Measurements from ENCODE around the gene ITPR1.

DNA sequence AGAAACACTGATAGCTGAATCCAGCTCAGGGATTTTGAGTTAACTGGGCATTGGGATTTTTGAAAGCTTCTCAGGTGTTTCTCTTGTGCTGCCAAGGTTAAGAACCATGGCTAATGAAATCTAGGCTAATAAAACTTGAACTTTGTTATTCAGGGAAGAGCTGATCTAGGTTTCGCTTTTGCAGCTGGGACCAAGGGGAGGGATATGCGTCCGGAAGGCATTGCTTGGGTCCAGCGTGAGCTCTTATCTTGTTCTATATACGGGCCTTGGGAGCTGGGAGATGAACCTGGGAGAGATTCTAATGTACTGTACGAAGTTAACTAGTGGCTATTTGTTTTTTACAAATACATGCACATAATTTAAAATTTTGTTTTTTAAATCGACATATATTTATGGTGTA lies 29.8 kb downstream of the ITPR1 start:
- no peak for TF ChIP-seq RARB (CRISPR knock-in tag; IDR thresholded peaks at IDR 0.05)
- TF ChIP-seq SNAI2 (CRISPR knock-in tag; IDR thresholded peaks at IDR 0.05) = no peak
- TF ChIP-seq, protein P1, sequence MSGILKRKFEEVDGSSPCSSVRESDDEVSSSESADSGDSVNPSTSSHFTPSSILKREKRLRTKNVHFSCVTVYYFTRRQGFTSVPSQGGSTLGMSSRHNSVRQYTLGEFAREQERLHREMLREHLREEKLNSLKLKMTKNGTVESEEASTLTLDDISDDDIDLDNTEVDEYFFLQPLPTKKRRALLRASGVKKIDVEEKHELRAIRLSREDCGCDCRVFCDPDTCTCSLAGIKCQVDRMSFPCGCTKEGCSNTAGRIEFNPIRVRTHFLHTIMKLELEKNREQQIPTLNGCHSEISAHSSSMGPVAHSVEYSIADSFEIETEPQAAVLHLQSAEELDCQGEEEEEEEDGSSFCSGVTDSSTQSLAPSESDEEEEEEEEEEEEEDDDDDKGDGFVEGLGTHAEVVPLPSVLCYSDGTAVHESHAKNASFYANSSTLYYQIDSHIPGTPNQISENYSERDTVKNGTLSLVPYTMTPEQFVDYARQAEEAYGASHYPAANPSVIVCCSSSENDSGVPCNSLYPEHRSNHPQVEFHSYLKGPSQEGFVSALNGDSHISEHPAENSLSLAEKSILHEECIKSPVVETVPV (CRISPR knock-in tag; IDR thresholded peaks at IDR 0.05) = no peak
- TF ChIP-seq, protein P2, sequence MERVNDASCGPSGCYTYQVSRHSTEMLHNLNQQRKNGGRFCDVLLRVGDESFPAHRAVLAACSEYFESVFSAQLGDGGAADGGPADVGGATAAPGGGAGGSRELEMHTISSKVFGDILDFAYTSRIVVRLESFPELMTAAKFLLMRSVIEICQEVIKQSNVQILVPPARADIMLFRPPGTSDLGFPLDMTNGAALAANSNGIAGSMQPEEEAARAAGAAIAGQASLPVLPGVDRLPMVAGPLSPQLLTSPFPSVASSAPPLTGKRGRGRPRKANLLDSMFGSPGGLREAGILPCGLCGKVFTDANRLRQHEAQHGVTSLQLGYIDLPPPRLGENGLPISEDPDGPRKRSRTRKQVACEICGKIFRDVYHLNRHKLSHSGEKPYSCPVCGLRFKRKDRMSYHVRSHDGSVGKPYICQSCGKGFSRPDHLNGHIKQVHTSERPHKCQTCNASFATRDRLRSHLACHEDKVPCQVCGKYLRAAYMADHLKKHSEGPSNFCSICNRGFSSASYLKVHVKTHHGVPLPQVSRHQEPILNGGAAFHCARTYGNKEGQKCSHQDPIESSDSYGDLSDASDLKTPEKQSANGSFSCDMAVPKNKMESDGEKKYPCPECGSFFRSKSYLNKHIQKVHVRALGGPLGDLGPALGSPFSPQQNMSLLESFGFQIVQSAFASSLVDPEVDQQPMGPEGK (CRISPR knock-in tag; IDR thresholded peaks at IDR 0.05; ENCODE audit: borderline replicate concordance) = no peak
- TF ChIP-seq ZNF70 (CRISPR knock-in tag; IDR thresholded peaks at IDR 0.05) = no peak
- no peak for TF ChIP-seq ZFP3 (CRISPR knock-in tag; IDR thresholded peaks at IDR 0.05)
- TF ChIP-seq, protein P3, sequence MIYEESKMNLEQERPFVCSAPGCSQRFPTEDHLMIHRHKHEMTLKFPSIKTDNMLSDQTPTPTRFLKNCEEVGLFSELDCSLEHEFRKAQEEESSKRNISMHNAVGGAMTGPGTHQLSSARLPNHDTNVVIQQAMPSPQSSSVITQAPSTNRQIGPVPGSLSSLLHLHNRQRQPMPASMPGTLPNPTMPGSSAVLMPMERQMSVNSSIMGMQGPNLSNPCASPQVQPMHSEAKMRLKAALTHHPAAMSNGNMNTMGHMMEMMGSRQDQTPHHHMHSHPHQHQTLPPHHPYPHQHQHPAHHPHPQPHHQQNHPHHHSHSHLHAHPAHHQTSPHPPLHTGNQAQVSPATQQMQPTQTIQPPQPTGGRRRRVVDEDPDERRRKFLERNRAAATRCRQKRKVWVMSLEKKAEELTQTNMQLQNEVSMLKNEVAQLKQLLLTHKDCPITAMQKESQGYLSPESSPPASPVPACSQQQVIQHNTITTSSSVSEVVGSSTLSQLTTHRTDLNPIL (CRISPR knock-in tag; IDR thresholded peaks at IDR 0.05; ENCODE audit: low read depth) = no peak
- no peak for TF ChIP-seq OSR1 (CRISPR knock-in tag; IDR thresholded peaks at IDR 0.05)
- no peak for TF ChIP-seq ZC3H10 (CRISPR knock-in tag; IDR thresholded peaks at IDR 0.05)
- TF ChIP-seq ARNTL (CRISPR knock-in tag; IDR thresholded peaks at IDR 0.05; ENCODE audit: borderline replicate concordance, low read depth) = no peak
- TF ChIP-seq, protein P4, sequence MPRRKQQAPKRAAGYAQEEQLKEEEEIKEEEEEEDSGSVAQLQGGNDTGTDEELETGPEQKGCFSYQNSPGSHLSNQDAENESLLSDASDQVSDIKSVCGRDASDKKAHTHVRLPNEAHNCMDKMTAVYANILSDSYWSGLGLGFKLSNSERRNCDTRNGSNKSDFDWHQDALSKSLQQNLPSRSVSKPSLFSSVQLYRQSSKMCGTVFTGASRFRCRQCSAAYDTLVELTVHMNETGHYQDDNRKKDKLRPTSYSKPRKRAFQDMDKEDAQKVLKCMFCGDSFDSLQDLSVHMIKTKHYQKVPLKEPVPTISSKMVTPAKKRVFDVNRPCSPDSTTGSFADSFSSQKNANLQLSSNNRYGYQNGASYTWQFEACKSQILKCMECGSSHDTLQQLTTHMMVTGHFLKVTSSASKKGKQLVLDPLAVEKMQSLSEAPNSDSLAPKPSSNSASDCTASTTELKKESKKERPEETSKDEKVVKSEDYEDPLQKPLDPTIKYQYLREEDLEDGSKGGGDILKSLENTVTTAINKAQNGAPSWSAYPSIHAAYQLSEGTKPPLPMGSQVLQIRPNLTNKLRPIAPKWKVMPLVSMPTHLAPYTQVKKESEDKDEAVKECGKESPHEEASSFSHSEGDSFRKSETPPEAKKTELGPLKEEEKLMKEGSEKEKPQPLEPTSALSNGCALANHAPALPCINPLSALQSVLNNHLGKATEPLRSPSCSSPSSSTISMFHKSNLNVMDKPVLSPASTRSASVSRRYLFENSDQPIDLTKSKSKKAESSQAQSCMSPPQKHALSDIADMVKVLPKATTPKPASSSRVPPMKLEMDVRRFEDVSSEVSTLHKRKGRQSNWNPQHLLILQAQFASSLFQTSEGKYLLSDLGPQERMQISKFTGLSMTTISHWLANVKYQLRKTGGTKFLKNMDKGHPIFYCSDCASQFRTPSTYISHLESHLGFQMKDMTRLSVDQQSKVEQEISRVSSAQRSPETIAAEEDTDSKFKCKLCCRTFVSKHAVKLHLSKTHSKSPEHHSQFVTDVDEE (CRISPR knock-in tag; IDR thresholded peaks at IDR 0.05) = no peak
- TF ChIP-seq ISL1 (CRISPR knock-in tag; IDR thresholded peaks at IDR 0.05) = no peak

Data from SK-N-SH treated with all-trans-retinoic acid at 6 μM for 48 hours (cell line).